SK-N-SH (cell line): Measurements from ENCODE around the gene RAB17. TPM values are rescaled to one million over a fixed set of nuclear protein-coding genes. Genes with fewer than 3 reads are reported as not detected.

Experiments used
- polyA plus RNA-seq, 3 experiments: library from polyadenylated mRNA; depleted of rRNA; stranded (reverse); fragments of >200 nt; gene quantifications; 2 replicates each; pipeline ENCODE4 v1.2.3, GENCODE V29; 2012
- small RNA-seq, 7 experiments: library from RNA; depleted of rRNA; stranded (forward); fragments of <200 nt; gene quantifications; one replicate each; pipeline ENCODE3, GENCODE V24; 2012

The RAB17 gene
- polyA plus RNA-seq, 1 of the 3 experiments (the other 2 are of a cell fraction), result 0.10 TPM

Small RNA genes within 50 kb of the gene (small RNA-seq; reads per million reads assigned to genes)
- gene RNU6-1140P, result 0 to 48.2 (median 5.6) reads per million in 7 experiments

Other genes starting within 250 kb of the RAB17 start
- gene COL6A3, start 176.6 kb downstream of the RAB17 start, polyA plus RNA-seq (2012; rRNA removed), result 10.7 and 18.5 TPM in 2 replicates
- gene MLPH, start 103.5 kb downstream of the RAB17 start, polyA plus RNA-seq (2012; rRNA removed), result 84.8 and 93.6 TPM in 2 replicates
- gene PRLH, start 24.2 kb downstream of the RAB17 start, polyA plus RNA-seq (2012; rRNA removed), result not detected in 2 replicates
- 47.3 and 60.9 TPM in 2 replicates for gene LRRFIP1, start 36.9 kb upstream of the RAB17 start, polyA plus RNA-seq (2012; rRNA removed)
- 0.30 and 0.34 TPM in 2 replicates for gene RBM44, start 208.0 kb upstream of the RAB17 start, polyA plus RNA-seq (2012; rRNA removed)